ENCODE data around the gene MTRF1L. TPM values are rescaled to one million over a fixed set of nuclear protein-coding genes. Genes with fewer than 3 reads are reported as not detected.
A peak's percentile ranks its signal among the peaks of the same experiment; 100 is the strongest.

MTRF1L gene
- total and polyA plus RNA-seq, 2 of the 13 experiments (the other 11 are each of a cell fraction or from before 2014, with no cell fraction given), result 17.6 to 28.7 TPM

GRCh38 chr6:152982904-152983636 is 19.4 kb downstream of the MTRF1L start, which contains the start of gene FBXO5 (continued):
- TF ChIP-seq, protein P1, sequence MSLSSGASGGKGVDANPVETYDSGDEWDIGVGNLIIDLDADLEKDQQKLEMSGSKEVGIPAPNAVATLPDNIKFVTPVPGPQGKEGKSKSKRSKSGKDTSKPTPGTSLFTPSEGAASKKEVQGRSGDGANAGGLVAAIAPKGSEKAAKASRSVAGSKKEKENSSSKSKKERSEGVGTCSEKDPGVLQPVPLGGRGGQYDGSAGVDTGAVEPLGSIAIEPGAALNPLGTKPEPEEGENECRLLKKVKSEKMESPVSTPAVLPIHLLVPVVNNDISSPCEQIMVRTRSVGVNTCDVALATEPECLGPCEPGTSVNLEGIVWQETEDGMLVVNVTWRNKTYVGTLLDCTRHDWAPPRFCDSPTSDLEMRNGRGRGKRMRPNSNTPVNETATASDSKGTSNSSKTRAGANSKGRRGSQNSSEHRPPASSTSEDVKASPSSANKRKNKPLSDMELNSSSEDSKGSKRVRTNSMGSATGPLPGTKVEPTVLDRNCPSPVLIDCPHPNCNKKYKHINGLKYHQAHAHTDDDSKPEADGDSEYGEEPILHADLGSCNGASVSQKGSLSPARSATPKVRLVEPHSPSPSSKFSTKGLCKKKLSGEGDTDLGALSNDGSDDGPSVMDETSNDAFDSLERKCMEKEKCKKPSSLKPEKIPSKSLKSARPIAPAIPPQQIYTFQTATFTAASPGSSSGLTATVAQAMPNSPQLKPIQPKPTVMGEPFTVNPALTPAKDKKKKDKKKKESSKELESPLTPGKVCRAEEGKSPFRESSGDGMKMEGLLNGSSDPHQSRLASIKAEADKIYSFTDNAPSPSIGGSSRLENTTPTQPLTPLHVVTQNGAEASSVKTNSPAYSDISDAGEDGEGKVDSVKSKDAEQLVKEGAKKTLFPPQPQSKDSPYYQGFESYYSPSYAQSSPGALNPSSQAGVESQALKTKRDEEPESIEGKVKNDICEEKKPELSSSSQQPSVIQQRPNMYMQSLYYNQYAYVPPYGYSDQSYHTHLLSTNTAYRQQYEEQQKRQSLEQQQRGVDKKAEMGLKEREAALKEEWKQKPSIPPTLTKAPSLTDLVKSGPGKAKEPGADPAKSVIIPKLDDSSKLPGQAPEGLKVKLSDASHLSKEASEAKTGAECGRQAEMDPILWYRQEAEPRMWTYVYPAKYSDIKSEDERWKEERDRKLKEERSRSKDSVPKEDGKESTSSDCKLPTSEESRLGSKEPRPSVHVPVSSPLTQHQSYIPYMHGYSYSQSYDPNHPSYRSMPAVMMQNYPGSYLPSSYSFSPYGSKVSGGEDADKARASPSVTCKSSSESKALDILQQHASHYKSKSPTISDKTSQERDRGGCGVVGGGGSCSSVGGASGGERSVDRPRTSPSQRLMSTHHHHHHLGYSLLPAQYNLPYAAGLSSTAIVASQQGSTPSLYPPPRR (CRISPR knock-in tag; IDR thresholded peaks at IDR 0.05; ENCODE audit: borderline replicate concordance), result peak; percentile 30; the same call in 1 of the 2 replicates
- TF ChIP-seq THYN1 (CRISPR knock-in tag; IDR thresholded peaks at IDR 0.05; ENCODE audit: borderline replicate concordance, low read depth) (no peak), ZNF329 (CRISPR knock-in tag; IDR thresholded peaks at IDR 0.05; ENCODE audit: low read depth) (0 out of 2 replicates have a peak, but pooled peaks have one; percentile 37), HIVEP1 (CRISPR knock-in tag; IDR thresholded peaks at IDR 0.05) (peak; percentile 35; the same call in 1 of the 2 replicates), BORCS8-MEF2B (CRISPR knock-in tag; IDR thresholded peaks at IDR 0.05) (peak; percentile 91), TSC22D2 (CRISPR knock-in tag; IDR thresholded peaks at IDR 0.05; ENCODE audit: borderline replicate concordance) (0 out of 2 replicates have a peak, but pooled peaks have one; percentile 56), CEBPG (CRISPR knock-in tag; IDR thresholded peaks at IDR 0.05) (0 out of 2 replicates have a peak, but pooled peaks have one; percentile 31), ZNF430 (CRISPR knock-in tag; IDR thresholded peaks at IDR 0.05) (peak; percentile 62), RFX1 (IDR thresholded peaks at IDR 0.05) (no peak; the same call in 1 of the 2 replicates), ZNF572 (CRISPR knock-in tag; IDR thresholded peaks at IDR 0.05) (no peak), ZNF619 (CRISPR knock-in tag; IDR thresholded peaks at IDR 0.05) (peak; percentile 8; the same call in 1 of the 2 replicates), BHLHE40 (IDR thresholded peaks at IDR 0.05; ENCODE audit: low read length) (no peak; the same call in 1 of the 2 replicates), ZNF567 (CRISPR knock-in tag; IDR thresholded peaks at IDR 0.05; ENCODE audit: borderline replicate concordance) (no peak), THAP9 (CRISPR knock-in tag; IDR thresholded peaks at IDR 0.05; ENCODE audit: borderline replicate concordance) (peak; percentile 85), SRSF1 (optimal IDR thresholded peaks at IDR 0.05; ENCODE audit: low read depth, low read length) (peak; percentile 86), SCMH1 (CRISPR knock-in tag; IDR thresholded peaks at IDR 0.05; ENCODE audit: borderline replicate concordance) (no peak)
- TF ChIP-seq, protein P2, sequence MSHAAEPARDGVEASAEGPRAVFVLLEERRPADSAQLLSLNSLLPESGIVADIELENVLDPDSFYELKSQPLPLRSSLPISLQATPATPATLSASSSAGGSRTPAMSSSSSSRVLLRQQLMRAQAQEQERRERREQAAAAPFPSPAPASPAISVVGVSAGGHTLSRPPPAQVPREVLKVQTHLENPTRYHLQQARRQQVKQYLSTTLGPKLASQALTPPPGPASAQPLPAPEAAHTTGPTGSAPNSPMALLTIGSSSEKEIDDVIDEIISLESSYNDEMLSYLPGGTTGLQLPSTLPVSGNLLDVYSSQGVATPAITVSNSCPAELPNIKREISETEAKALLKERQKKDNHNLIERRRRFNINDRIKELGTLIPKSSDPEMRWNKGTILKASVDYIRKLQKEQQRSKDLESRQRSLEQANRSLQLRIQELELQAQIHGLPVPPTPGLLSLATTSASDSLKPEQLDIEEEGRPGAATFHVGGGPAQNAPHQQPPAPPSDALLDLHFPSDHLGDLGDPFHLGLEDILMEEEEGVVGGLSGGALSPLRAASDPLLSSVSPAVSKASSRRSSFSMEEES (CRISPR knock-in tag; IDR thresholded peaks at IDR 0.05), result 0 out of 2 replicates have a peak, but pooled peaks have one; percentile 36
- TF ChIP-seq, protein P3, sequence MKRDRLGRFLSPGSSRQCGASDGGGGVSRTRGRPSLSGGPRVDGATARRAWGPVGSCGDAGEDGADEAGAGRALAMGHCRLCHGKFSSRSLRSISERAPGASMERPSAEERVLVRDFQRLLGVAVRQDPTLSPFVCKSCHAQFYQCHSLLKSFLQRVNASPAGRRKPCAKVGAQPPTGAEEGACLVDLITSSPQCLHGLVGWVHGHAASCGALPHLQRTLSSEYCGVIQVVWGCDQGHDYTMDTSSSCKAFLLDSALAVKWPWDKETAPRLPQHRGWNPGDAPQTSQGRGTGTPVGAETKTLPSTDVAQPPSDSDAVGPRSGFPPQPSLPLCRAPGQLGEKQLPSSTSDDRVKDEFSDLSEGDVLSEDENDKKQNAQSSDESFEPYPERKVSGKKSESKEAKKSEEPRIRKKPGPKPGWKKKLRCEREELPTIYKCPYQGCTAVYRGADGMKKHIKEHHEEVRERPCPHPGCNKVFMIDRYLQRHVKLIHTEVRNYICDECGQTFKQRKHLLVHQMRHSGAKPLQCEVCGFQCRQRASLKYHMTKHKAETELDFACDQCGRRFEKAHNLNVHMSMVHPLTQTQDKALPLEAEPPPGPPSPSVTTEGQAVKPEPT (CRISPR knock-in tag; IDR thresholded peaks at IDR 0.05; ENCODE audit: low read depth), result peak; percentile 20; the same call in 1 of the 2 replicates

Data from HepG2 (cell line).